Keratinocyte (primary cell): ENCODE measurements around the gene HIP1R. TPM values are rescaled to one million over a fixed set of nuclear protein-coding genes. Genes with fewer than 3 reads are reported as not detected.

ENCODE experiments used
- DNase-seq: peaks from one replicate; pipeline ENCODE4 v3.0.0-alpha.2; 2011; ENCODE audit warnings: low read depth, missing footprints, low spot score
- FAIRE-seq: peaks from 2 replicates; lab custom pipeline; 2011; peaks lifted over from hg19 to GRCh38; lab: Jason Lieb, UNC
- H2AFZ ChIP-seq: 2 replicates; pipeline ENCODE4 v1.6.0; 2012; ENCODE audit warnings: low read length, control low read depth, inconsistent platforms; ENCODE audit not compliant: control insufficient read depth
- H3K27ac ChIP-seq: 2 replicates; pipeline ENCODE4 v1.5.1; 2011; ENCODE audit warnings: low read length; ENCODE audit not compliant: control insufficient read depth, insufficient read depth
- H3K27me3 ChIP-seq: 3 replicates; pipeline ENCODE4 v1.6.0; 2011; ENCODE audit warnings: low read length; ENCODE audit not compliant: control insufficient read depth, insufficient read depth; ENCODE audit errors: extremely low read depth
- H3K36me3 ChIP-seq, 2 experiments: 2 replicates in 1 of 2; 3 replicates in 1 of 2; pipeline ENCODE4 v1.5.1; 2011; ENCODE audit warnings: low read length in 2 of 2, mild to moderate bottlenecking in 1 of 2; ENCODE audit not compliant: control insufficient read depth in 2 of 2, insufficient read depth in 2 of 2; ENCODE audit errors: extremely low read depth in 1 of 2
- H3K4me1 ChIP-seq: 3 replicates; pipeline ENCODE4 v1.5.1; 2011; ENCODE audit warnings: low read length; ENCODE audit not compliant: control insufficient read depth, insufficient read depth; ENCODE audit errors: extremely low read depth
- H3K4me2 ChIP-seq: 3 replicates; pipeline ENCODE4 v1.6.0; 2011; ENCODE audit warnings: low read depth, low read length; ENCODE audit not compliant: control insufficient read depth, insufficient read depth; ENCODE audit errors: extremely low read depth
- H3K4me3 ChIP-seq, 3 experiments: fragments of 200-600 bp in 1 of 3; sonication (generic) in 1 of 3; 2 replicates in 2 of 3; 3 replicates in 1 of 3; pipeline ENCODE4 v1.5.1; 2011 to 2016; ENCODE audit warnings: low read length in 3 of 3, mild to moderate bottlenecking in 3 of 3, control low read depth in 2 of 3, inconsistent platforms in 1 of 3, low read depth in 1 of 3, mixed read lengths in 1 of 3, mixed run types in 1 of 3, moderate library complexity in 1 of 3; ENCODE audit not compliant: control insufficient read depth in 2 of 3, insufficient read depth in 2 of 3; ENCODE audit errors: extremely low read depth in 1 of 3
- H3K79me2 ChIP-seq: 2 replicates; pipeline ENCODE4 v1.6.0; 2012; ENCODE audit warnings: low read length; ENCODE audit not compliant: control insufficient read depth, insufficient read depth
- H3K9ac ChIP-seq: 3 replicates; pipeline ENCODE4 v1.6.0; 2011; ENCODE audit warnings: low read length; ENCODE audit not compliant: control insufficient read depth, insufficient read depth; ENCODE audit errors: extremely low read depth
- H3K9me1 ChIP-seq: 3 replicates; pipeline ENCODE4 v1.6.0; 2011; ENCODE audit warnings: low read length; ENCODE audit not compliant: control insufficient read depth, insufficient read depth; ENCODE audit errors: extremely low read depth
- H3K9me3 ChIP-seq: 2 replicates; pipeline ENCODE4 v1.5.1; 2012; ENCODE audit warnings: low read depth, low read length; ENCODE audit not compliant: control insufficient read depth
- H4K20me1 ChIP-seq: 3 replicates; pipeline ENCODE4 v1.6.0; 2011; ENCODE audit warnings: low read length; ENCODE audit not compliant: control insufficient read depth, insufficient read depth; ENCODE audit errors: extremely low read depth
- EZH2 ChIP-seq: IDR thresholded peaks from one replicate; pipeline ENCODE4 v1.6.1; 2012; ENCODE audit warnings: inconsistent platforms, mild to moderate bottlenecking, low read length, moderate library complexity
- dilution Hi-C: fragments of 300-500 bp; cut with MboI; formaldehyde crosslinking; loops from one replicate; pipeline ENCODE4 v1.7.0; 2020; ENCODE audit warnings: low sequenced_read_pairs; ENCODE audit not compliant: extremely low pct_ligation_motif_present
- polyA plus RNA-seq, 5 experiments: library from polyadenylated mRNA; depleted of rRNA in 3 of 5; stranded (reverse) in 3 of 5; stranded (forward) in 1 of 5; unstranded in 1 of 5; fragments of >200 nt; gene quantifications; 1 replicate in 1 of 5; 2 replicates in 3 of 5; 3 replicates in 1 of 5; pipeline versions ENCODE4 v1.2.1 to v1.2.3, GENCODE V29; 2011 to 2012; ENCODE audit warnings: missing spikeins in 2 of 5, low read depth in 1 of 5, low replicate concordance in 1 of 5
- TF ChIP-seq, protein P1 (sequence below), 3 experiments: IDR thresholded peaks in 1 of 3; conservative IDR thresholded peaks in 1 of 3; optimal IDR thresholded peaks in 1 of 3; 2 replicates in 2 of 3; 3 replicates in 1 of 3; pipeline versions ENCODE3 to v1.5.1; 2011; ENCODE audit warnings: low read length in 3 of 3, mild to moderate bottlenecking in 3 of 3, moderate library complexity in 2 of 3, control low read depth in 1 of 3, inconsistent platforms in 1 of 3; ENCODE audit not compliant: insufficient read depth in 2 of 3; ENCODE audit errors: extremely low read depth in 1 of 3

HIP1R gene
- polyA plus RNA-seq, 1 donor (not counting 4 experiments of a cell fraction or from before 2014, with no cell fraction given): 23.0 TPM

DNA sequence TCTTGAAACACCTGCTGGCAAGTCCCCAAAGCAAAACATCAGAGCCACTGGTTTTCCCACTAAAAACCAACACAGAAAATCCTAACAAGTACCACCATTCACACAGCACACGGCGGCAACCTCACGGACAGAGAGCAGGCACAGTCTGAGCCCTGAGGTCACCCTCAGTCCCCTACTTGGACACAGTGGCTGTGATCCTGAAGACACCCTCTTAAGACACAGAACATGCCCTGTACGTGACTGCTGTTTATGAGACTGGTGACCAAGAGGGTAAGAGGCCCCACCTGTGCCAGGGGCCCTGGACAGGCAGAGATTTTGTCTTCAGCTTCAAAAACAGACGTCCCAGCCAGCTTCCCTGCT is 29.6 kb downstream of the HIP1R start:
- no peak for FAIRE-seq
- Histone ChIP-seq H3K79me2 (peaks cover 34% of the 10 kb centered on the region), H3K9me3 (no peaks in the 10 kb centered on the region), H4K20me1 (no peaks in the 10 kb centered on the region), H3K27me3 (no peaks in the 10 kb centered on the region), H3K4me3 (no peak overlapping the region), H3K36me3 (peaks cover 23 to 47% of the 10 kb centered on the region in 2 experiments), H3K27ac (no peak overlapping the region), H2AFZ (no peak overlapping the region), H3K4me2 (no peak overlapping the region), H3K4me1 (peaks cover 38% of the 10 kb centered on the region), H3K9me1 (no peaks in the 10 kb centered on the region), H3K9ac (no peak overlapping the region)
- dilution Hi-C loops: no loop called here
- TF ChIP-seq, protein P1, sequence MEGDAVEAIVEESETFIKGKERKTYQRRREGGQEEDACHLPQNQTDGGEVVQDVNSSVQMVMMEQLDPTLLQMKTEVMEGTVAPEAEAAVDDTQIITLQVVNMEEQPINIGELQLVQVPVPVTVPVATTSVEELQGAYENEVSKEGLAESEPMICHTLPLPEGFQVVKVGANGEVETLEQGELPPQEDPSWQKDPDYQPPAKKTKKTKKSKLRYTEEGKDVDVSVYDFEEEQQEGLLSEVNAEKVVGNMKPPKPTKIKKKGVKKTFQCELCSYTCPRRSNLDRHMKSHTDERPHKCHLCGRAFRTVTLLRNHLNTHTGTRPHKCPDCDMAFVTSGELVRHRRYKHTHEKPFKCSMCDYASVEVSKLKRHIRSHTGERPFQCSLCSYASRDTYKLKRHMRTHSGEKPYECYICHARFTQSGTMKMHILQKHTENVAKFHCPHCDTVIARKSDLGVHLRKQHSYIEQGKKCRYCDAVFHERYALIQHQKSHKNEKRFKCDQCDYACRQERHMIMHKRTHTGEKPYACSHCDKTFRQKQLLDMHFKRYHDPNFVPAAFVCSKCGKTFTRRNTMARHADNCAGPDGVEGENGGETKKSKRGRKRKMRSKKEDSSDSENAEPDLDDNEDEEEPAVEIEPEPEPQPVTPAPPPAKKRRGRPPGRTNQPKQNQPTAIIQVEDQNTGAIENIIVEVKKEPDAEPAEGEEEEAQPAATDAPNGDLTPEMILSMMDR (optimal IDR thresholded peaks at IDR 0.05 in 1 of 3, IDR thresholded peaks at IDR 0.05 in 1 of 3, conservative IDR thresholded peaks at IDR 0.05 in 1 of 3; ENCODE audit: extremely low read depth in 1 of 3, insufficient read depth in 2 of 3, low read length in 3 of 3): no peak
- TF ChIP-seq EZH2: no peak
- no peak for DNase-seq

DNA sequence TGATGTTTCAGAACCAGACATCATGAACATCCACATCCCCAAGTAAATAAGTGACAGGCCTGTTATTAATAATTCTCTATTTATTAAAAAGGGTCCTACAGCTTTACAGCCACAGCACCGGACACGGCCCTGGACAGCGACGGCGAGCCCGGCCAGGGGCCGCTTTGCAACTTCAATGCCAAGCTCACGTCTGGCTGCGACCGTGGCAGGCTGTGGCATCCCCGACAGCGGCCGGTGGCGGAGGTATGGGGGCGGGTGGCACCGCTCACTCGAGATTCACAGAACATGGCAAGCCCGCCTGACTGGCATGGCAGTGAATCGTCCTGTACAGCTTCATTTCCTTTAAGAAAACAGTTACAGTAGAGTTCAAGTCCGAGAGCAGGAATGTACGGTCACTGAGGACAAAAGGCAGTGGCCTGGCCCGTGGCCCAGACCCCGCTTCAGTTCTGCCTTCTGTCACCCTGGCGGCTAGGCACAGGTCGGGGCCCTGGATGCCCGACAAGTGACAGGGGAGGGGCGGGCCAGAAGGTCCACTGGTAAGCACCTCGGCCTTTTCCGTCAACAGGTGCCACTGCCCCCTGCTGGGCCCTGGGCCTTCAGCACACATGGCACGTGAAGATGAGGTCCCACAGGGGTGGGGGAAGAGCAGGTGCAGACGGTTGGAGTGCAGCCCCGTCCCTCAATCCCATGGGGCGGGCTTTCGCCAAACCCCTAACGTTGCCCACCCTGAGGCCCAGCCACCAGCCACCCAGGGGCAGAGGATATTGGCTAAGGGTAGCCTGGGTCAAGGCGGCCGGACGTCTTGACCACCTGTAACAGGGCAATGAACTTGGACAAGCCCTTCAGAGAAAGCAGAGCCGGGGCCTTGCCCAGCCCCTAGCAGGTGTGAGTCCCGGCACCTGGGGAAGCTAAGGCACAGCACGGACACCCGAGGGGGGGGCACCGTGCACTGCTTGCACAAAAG is 30.3 kb downstream of the HIP1R start:
- TF ChIP-seq EZH2: no peak
- TF ChIP-seq, protein P1 (optimal IDR thresholded peaks at IDR 0.05 in 1 of 3, IDR thresholded peaks at IDR 0.05 in 1 of 3, conservative IDR thresholded peaks at IDR 0.05 in 1 of 3; ENCODE audit: extremely low read depth in 1 of 3, insufficient read depth in 2 of 3, low read length in 3 of 3): peak in 2 of 3 experiments; percentile 39 to 58
- H4K20me1 ChIP-seq: no peaks in the 10 kb centered on the region
- H3K36me3 ChIP-seq: peaks cover 28 to 49% of the 10 kb centered on the region in 2 experiments

More for the DNA sequence above, 30.3 kb downstream of the HIP1R start:
- no peak overlapping the region for H3K4me2 ChIP-seq
- no peaks in the 10 kb centered on the region for H3K9me1 ChIP-seq
- dilution Hi-C loops: no loop called here
- H3K4me3 ChIP-seq: no peak overlapping the region
- no peak for FAIRE-seq
- no peak overlapping the region for H3K9ac ChIP-seq
- H3K27ac ChIP-seq: no peak overlapping the region
- H3K9me3 ChIP-seq: no peaks in the 10 kb centered on the region
- no peak overlapping the region for H2AFZ ChIP-seq
- peaks cover 36% of the 10 kb centered on the region for H3K4me1 ChIP-seq
- no peaks in the 10 kb centered on the region for H3K27me3 ChIP-seq
- H3K79me2 ChIP-seq: peaks cover 41% of the 10 kb centered on the region
- DNase-seq: no peak
